Measurements from ENCODE around the gene PRDX3.

The PRDX3 gene

DNA sequence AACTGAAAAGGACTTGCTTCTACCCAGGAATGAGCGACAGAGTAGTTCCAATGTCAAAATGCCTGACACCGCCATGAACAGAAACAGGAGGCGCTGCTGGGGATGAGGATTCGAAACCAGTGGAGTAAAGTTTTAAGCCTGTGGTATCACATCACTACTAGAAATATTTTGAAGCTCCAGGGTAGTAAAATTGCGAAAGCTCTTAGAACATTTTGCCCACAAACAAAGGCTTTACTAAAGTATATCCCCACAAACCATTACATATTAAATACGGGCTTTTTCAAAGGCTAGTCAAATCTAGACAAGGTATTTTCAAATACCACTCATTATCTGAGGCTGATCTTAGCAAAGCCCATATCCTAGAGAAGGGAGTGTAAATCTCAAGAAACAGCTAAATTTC lies 2.4 kb downstream of the PRDX3 start:
- DNase-seq (ENCODE audit: low spot score), result no peak
- no peak for TF ChIP-seq CTCF (IDR thresholded peaks at IDR 0.05; ENCODE audit: extremely low read depth, missing control alignments)

- DNase-seq (ENCODE audit: low spot score), result no peak
- TF ChIP-seq CTCF (IDR thresholded peaks at IDR 0.05; ENCODE audit: extremely low read depth, missing control alignments), result no peak
Measured at GRCh38 chr10:119174109-119174508, 4.5 kb downstream of the PRDX3 start.

DNA sequence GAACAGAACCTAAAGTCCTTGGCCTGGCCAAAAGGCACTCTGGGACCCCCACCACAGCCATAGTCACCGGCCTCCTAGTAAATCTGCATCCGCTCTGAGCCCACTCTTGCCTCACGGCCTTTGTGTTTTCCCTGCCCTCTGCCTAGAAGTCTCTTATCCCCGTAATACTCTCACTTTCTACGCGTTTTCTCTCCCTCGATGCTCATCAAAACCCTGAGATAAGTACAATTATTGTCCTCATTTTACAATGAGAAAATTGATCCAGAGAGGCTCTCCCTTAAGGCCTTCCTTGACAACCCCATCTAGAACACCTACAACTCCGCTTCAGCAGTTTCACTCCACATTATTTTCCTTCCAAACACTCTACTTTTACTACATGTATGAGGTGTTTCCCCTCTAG lies 11.6 kb downstream of the PRDX3 start:
- no peak for DNase-seq (ENCODE audit: low spot score)

DNA sequence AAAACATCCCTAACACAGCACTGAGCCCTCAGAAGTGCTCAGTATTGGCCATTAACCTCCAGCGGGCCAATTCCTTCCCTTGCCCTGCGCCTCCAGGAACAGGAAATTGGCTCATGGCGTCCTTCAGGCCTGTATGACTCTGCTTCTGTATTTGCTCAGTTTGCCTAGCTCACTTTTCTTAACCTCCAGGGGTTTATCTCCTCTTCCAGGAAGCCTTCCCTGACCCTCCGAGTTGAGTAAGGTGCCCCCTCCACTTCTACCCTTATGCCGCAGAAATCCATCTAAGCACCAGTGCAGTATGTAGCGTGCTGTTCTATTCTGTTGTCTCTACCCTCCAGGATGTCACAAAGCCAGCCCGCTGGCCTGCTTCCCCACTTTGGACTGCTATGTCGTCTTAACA lies 12.0 kb downstream of the PRDX3 start:
- no peak for DNase-seq (ENCODE audit: low spot score)
- no peak for TF ChIP-seq CTCF (IDR thresholded peaks at IDR 0.05; ENCODE audit: extremely low read depth, missing control alignments)

More for the DNA sequence above, 11.6 kb downstream of the PRDX3 start:
- no peak for TF ChIP-seq CTCF (IDR thresholded peaks at IDR 0.05; ENCODE audit: extremely low read depth, missing control alignments)

GRCh38 chr10:119166118-119166500 lies 12.5 kb downstream of the PRDX3 start:
- no peak for TF ChIP-seq CTCF (IDR thresholded peaks at IDR 0.05; ENCODE audit: extremely low read depth, missing control alignments)
- DNase-seq (ENCODE audit: low spot score), result no peak

DNA sequence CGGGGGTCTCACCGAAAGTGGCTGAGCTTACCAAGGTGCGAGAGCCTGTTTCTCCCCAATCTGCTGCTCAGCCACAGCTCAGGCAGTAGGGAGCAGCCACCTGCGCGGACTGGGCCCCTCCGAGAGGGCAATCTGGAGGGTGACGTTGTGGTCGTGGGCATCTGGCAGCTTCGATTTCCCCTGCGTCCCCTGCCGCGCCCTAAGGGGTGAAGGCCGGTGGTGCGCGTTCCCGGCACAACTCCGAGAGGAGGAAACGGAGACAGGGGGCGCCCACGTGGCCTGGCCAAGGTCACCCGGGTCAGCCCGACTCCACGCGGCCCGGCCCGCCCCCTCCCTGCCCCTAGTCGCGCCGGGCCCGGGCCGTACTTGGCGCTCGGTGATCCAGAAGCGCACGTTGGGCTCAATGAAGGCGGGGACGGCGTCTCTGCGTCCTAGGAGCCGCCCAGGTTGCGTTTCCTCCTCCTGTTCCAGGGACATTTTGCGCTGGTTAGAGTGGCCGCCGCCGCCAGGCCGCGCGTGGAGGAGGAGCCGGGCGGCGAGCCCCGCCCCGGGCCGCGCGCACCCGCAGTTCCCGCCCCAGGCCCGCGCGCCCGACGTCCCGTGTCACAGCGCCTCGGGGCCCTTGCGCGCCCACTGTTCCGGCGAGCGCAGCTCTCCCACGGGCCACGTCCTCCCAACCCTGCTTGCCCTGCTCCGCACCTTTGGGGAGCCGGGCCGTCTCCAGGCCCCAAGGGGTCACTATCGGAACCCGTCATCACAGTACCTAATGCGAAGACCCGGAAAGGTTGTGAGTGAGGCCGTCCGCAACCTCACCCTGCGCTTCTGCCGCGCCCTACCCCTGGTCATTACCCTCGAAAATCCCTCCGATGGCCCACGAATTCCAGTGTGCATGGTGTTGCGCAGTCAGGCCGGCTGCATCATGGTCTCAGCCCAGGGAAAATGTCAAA lies 13.2 kb downstream of the PRDX3 start, which contains the start of gene SFXN4:
Gene SFXN4, minus strand, starts transcription at position 544 of the 947 bp plus-strand sequence. Its CDS starts 67 bp downstream, at position 477.
- no peak for TF ChIP-seq CTCF (IDR thresholded peaks at IDR 0.05; ENCODE audit: extremely low read depth, missing control alignments)
- peak; percentile 93 for DNase-seq (ENCODE audit: low spot score)

DNA sequence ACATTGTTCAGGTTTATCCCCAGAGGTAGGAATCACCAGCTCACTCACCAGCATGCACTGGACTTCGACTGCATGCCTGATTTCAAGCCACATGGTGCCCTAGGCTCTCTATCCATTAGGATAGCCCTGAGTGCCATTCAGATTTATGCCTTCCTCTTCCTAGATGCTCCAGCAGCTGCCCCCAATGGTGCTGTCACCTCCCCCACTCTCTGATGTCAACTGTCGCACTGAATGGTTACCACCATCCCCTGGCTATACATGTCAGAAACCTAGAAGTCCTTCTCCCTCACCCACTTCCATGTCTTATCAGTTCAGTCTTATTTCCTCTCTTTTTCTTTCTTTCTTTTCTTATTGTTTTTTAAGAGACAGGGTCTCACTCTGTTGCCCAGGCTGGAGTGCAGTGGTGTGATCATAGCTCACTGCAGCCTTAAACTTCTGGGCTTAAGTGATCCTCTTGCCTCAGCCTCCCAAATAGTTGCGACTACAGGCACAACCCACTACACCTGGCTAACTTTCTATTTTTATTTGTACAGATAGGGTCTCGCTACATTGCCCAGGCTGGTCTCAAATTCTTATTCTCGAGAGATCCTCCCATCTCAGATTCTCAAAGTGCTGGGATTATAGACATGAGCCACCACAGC lies 16.0 kb downstream of the PRDX3 start:
- DNase-seq (ENCODE audit: low spot score), result no peak
- no peak for TF ChIP-seq CTCF (IDR thresholded peaks at IDR 0.05; ENCODE audit: extremely low read depth, missing control alignments)
